Neural progenitor cell (in vitro differentiated cells): ENCODE results near the gene WWOX. TPM values are rescaled to one million over a fixed set of nuclear protein-coding genes. Genes with fewer than 3 reads are reported as not detected.
A peak's percentile ranks its signal among the peaks of the same experiment; 100 is the strongest.

Experiments used
- DNase-seq: peaks from one replicate; pipeline ENCODE4 v3.0.0-alpha.2; 2016; ENCODE audit warnings: low spot score
- H2AFZ ChIP-seq: fragments of 200-600 bp; sonication (generic); replicated peaks from 2 replicates; pipeline ENCODE4 v1.6.1; 2016; ENCODE audit warnings: antibody characterized with exemption
- H3F3A ChIP-seq: fragments of 200-600 bp; sonication (generic); 2 replicates; pipeline ENCODE4 v1.6.1; 2016; ENCODE audit warnings: antibody characterized with exemption, low read depth
- H3K27ac ChIP-seq: fragments of 200-600 bp; sonication (generic); 2 replicates; pipeline ENCODE4 v1.5.1; 2016; ENCODE audit warnings: mild to moderate bottlenecking
- H3K27me3 ChIP-seq: fragments of 200-600 bp; sonication (generic); 2 replicates; pipeline ENCODE4 v1.6.1; 2016; ENCODE audit warnings: mild to moderate bottlenecking, moderate library complexity
- H3K36me3 ChIP-seq: fragments of 200-600 bp; sonication (generic); 2 replicates; pipeline ENCODE4 v1.5.1; 2016
- H3K4me1 ChIP-seq: fragments of 200-600 bp; sonication (generic); 2 replicates; pipeline ENCODE4 v1.6.1; 2016; ENCODE audit warnings: mixed run types
- H3K4me2 ChIP-seq: fragments of 200-600 bp; sonication (generic); 2 replicates; pipeline ENCODE4 v1.6.1; 2016
- H3K4me3 ChIP-seq: fragments of 200-600 bp; sonication (generic); 2 replicates; pipeline ENCODE4 v1.5.1; 2016
- H3K79me2 ChIP-seq: fragments of 200-600 bp; sonication (generic); 2 replicates; pipeline ENCODE4 v1.6.1; 2016; ENCODE audit warnings: low read depth
- H3K9ac ChIP-seq: fragments of 200-600 bp; sonication (generic); 2 replicates; pipeline ENCODE4 v1.6.1; 2016
- H3K9me3 ChIP-seq: fragments of 200-600 bp; sonication (generic); 2 replicates; pipeline ENCODE4 v1.5.1; 2016; ENCODE audit warnings: low read depth
- H4K20me1 ChIP-seq: fragments of 200-600 bp; sonication (generic); 2 replicates; pipeline ENCODE4 v1.6.1; 2016; ENCODE audit warnings: low read depth
- H3K27ac Mint-ChIP-seq: 3 replicates; pipeline ENCODE4 v1.8.0; 2021; ENCODE audit warnings: mixed read lengths
- H3K27me3 Mint-ChIP-seq: 2 replicates; pipeline ENCODE4 v1.8.0; 2022; ENCODE audit warnings: low read depth, mild to moderate bottlenecking, inconsistent platforms, moderate library complexity, mixed read lengths; ENCODE audit not compliant: insufficient read depth
- H3K36me3 Mint-ChIP-seq: 3 replicates; pipeline ENCODE4 v1.8.0; 2021; ENCODE audit warnings: mixed read lengths
- H3K4me1 Mint-ChIP-seq: 3 replicates; pipeline ENCODE4 v1.8.0; 2021; ENCODE audit warnings: mixed read lengths
- H3K4me3 Mint-ChIP-seq: 3 replicates; pipeline ENCODE4 v1.8.0; 2021; ENCODE audit warnings: mild to moderate bottlenecking, moderate library complexity, mixed read lengths
- H3K9me3 Mint-ChIP-seq: 3 replicates; pipeline ENCODE4 v1.8.0; 2020; ENCODE audit warnings: mixed read lengths
- CTCF ChIP-seq: fragments of 200-600 bp; sonication (generic); IDR thresholded peaks from 2 replicates; pipeline ENCODE4 v1.5.1; 2017; ENCODE audit warnings: antibody characterized with exemption, mild to moderate bottlenecking
- EZH2 ChIP-seq: fragments of 200-600 bp; sonication (generic); IDR thresholded peaks from 2 replicates; pipeline ENCODE4 v1.6.1; 2017; ENCODE audit warnings: antibody characterized with exemption, mild to moderate bottlenecking, moderate library complexity
- EZH2phosphoT487 ChIP-seq: fragments of 200-600 bp; sonication (generic); IDR thresholded peaks from 2 replicates; pipeline ENCODE4 v1.6.1; 2017; ENCODE audit warnings: antibody characterized with exemption
- total RNA-seq: library from RNA; depleted of rRNA; stranded (reverse); fragments of >200 nt; gene quantifications from 2 replicates; pipeline ENCODE4 v1.2.3, GENCODE V29; 2015; ENCODE audit warnings: low replicate concordance

Gene WWOX
- total RNA-seq, 1 donor from 2014 or later, result 63.7 TPM

- Histone ChIP-seq H4K20me1 (no peaks in the 10 kb centered on the region), H3K9ac (no peak overlapping the region), H3K79me2 (no peaks in the 10 kb centered on the region), H3K36me3 (no peaks in the 10 kb centered on the region), H3K4me3 (no peak overlapping the region), H3K27ac (no peak overlapping the region), H3K4me2 (no peak overlapping the region), H3K4me1 (peaks cover 58% of the 10 kb centered on the region), H2AFZ (no peak overlapping the region), H3K27me3 (no peaks in the 10 kb centered on the region), H3K9me3 (no peaks in the 10 kb centered on the region), H3F3A (peaks cover 25% of the 10 kb centered on the region)
- no peak for DNase-seq
- H3K4me3 Mint-ChIP-seq, result no peak overlapping the region
- peaks cover 3% of the 10 kb centered on the region for H3K27me3 Mint-ChIP-seq
- peaks cover 3% of the 10 kb centered on the region for H3K9me3 Mint-ChIP-seq
- peaks cover 48% of the 10 kb centered on the region for H3K4me1 Mint-ChIP-seq
- peaks cover 2% of the 10 kb centered on the region for H3K36me3 Mint-ChIP-seq
- TF ChIP-seq CTCF (no peak), EZH2 (no peak), EZH2phosphoT487 (no peak)
- no peak overlapping the region for H3K27ac Mint-ChIP-seq
Observed at GRCh38 chr16:78292086-78292843, 192.8 kb downstream of the WWOX start.

DNA sequence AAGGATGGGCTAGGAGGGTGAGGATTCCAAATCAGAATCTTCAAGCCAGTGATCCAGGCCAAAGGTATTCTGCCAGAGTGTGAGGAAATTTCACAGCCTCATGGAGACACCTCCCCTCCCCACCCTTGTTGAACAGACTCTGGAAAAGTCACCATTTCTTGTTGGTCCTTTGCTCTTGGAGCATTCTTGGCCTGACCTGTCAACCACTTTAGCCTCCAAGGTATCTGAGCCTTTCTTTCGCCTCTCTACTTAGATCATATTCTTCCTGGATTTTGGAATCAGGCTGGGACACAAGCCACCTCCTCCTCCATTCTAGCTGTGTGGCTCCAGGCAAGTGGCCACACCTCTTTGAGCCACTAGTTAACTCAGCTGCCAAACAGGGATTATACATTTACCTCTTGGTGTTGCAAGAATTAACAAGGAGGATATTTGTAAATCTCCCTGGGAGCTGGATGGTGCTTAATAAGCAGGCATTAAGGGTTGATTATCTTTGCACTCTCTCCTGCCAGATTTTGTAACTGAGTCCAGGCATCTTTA lies 193.5 kb downstream of the WWOX start:
- Histone ChIP-seq H3K4me2 (no peak overlapping the region), H3K27me3 (no peaks in the 10 kb centered on the region), H3K9ac (no peak overlapping the region), H3K9me3 (no peaks in the 10 kb centered on the region), H2AFZ (no peak overlapping the region), H3K4me1 (peaks cover 57% of the 10 kb centered on the region), H3K4me3 (no peak overlapping the region), H3K27ac (no peak overlapping the region), H4K20me1 (no peaks in the 10 kb centered on the region), H3F3A (peaks cover 25% of the 10 kb centered on the region), H3K79me2 (no peaks in the 10 kb centered on the region), H3K36me3 (no peaks in the 10 kb centered on the region)
- Mint-ChIP-seq H3K4me1 (peaks cover 47% of the 10 kb centered on the region), H3K27me3 (peaks cover 3% of the 10 kb centered on the region), H3K27ac (peak overlapping the region; percentile 9), H3K36me3 (peaks cover 2% of the 10 kb centered on the region), H3K9me3 (peaks cover 3% of the 10 kb centered on the region), H3K4me3 (no peak overlapping the region)
- DNase-seq, result no peak
- TF ChIP-seq CTCF, result no peak
- TF ChIP-seq EZH2phosphoT487, result no peak
- TF ChIP-seq EZH2, result no peak

DNA sequence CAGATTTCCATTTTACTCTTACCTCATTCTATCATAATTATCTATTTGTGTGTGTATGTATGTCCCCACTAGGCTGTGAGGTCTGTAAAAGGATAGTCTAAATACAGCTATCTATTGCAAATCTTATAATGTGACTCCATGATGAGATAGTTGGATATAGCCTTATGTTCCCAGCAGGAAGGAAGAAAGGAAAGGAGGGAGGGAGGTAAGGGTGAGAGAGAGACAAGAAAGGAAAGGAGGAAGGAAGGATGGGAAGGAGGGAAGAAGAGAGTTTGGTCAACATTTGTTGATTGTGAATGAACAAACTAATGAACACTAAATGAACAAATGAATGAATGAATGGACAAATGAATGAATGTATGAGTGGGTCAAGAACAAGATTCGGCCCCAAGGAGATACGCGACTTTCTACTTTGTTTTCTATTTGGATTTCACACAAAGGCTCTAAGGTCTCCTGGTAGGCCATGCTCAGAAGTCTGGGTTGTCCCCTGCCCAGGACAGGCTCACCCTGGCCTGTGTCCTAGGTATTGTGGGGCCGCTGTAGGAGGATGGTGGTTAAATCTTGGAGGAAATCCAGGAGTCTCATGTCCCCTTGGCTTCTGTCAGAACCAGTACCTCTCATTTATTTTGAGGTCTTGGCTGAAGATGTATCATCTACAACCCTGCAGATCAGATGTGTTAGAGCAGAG lies 195.2 kb downstream of the WWOX start:
- Histone ChIP-seq H3K36me3 (no peaks in the 10 kb centered on the region), H3K9me3 (no peaks in the 10 kb centered on the region), H4K20me1 (no peaks in the 10 kb centered on the region), H3K4me3 (no peak overlapping the region), H2AFZ (no peak overlapping the region), H3K9ac (no peak overlapping the region), H3K27ac (no peak overlapping the region), H3K4me1 (peaks cover 39% of the 10 kb centered on the region), H3K4me2 (no peak overlapping the region), H3K27me3 (no peaks in the 10 kb centered on the region), H3K79me2 (no peaks in the 10 kb centered on the region), H3F3A (peaks cover 23% of the 10 kb centered on the region)
- Mint-ChIP-seq H3K27ac (no peak overlapping the region), H3K9me3 (peaks cover 5% of the 10 kb centered on the region), H3K4me3 (no peak overlapping the region), H3K4me1 (peaks cover 29% of the 10 kb centered on the region), H3K27me3 (peaks cover 3% of the 10 kb centered on the region), H3K36me3 (peaks cover 2% of the 10 kb centered on the region)
- no peak for TF ChIP-seq CTCF
- TF ChIP-seq EZH2, result no peak
- no peak for DNase-seq
